ENCODE results near the gene ACVR1. TPM values are rescaled to one million over a fixed set of nuclear protein-coding genes. Genes with fewer than 3 reads are reported as not detected.

Gene ACVR1
- total RNA-seq, 1 donor from 2014 or later = 29.9 TPM

- TF ChIP-seq CTCF (IDR thresholded peaks at IDR 0.05; ENCODE audit: unreplicated experiment) = no peak
- Mint-ChIP-seq H3K4me1 (ENCODE audit: unreplicated experiment) (peaks cover 5% of the 10 kb centered on the region), H3K27ac (ENCODE audit: unreplicated experiment) (no peak overlapping the region), H3K36me3 (ENCODE audit: low read depth, unreplicated experiment) (no peaks in the 10 kb centered on the region), H3K4me3 (ENCODE audit: unreplicated experiment) (no peak overlapping the region), H3K9me3 (ENCODE audit: unreplicated experiment) (no peaks in the 10 kb centered on the region), H3K27me3 (ENCODE audit: unreplicated experiment) (peaks cover 5% of the 10 kb centered on the region)
- DNase-seq (ENCODE audit: low spot score) = no peak
Measured at GRCh38 chr2:157849591-157849990, 26.5 kb downstream of the ACVR1 start.

DNA sequence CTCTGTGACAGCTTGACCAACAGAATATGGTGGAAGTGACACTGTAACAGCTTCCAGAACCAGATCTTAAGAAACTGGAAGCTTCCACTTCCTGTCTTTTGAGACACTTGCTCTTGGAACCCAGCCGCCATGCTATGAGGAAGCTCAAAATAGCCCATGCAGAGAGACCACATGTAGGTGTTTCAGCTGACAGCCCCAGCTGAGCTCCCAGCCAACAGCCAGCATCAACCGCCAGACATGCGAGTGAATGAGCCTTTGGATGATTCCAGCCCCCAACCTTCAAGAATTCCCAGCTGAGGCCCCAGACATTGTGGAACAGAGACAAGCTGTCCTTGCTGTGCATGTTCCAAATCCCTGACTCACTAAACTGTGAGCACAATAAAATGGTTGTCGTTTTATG, 27.9 kb downstream of the ACVR1 start:
- no peaks in the 10 kb centered on the region for H3K9me3 Mint-ChIP-seq (ENCODE audit: unreplicated experiment)
- H3K4me1 Mint-ChIP-seq (ENCODE audit: unreplicated experiment) = peaks cover 5% of the 10 kb centered on the region
- TF ChIP-seq CTCF (IDR thresholded peaks at IDR 0.05; ENCODE audit: unreplicated experiment) = no peak

GRCh38 chr2:157845081-157845480, 31.0 kb downstream of the ACVR1 start:
- Mint-ChIP-seq H3K4me1 (ENCODE audit: unreplicated experiment) (peaks cover 5% of the 10 kb centered on the region), H3K36me3 (ENCODE audit: low read depth, unreplicated experiment) (no peaks in the 10 kb centered on the region), H3K9me3 (ENCODE audit: unreplicated experiment) (no peaks in the 10 kb centered on the region), H3K27ac (ENCODE audit: unreplicated experiment) (no peak overlapping the region), H3K27me3 (ENCODE audit: unreplicated experiment) (peaks cover 5% of the 10 kb centered on the region), H3K4me3 (ENCODE audit: unreplicated experiment) (no peak overlapping the region)
- no peak for DNase-seq (ENCODE audit: low spot score)
- no peak for TF ChIP-seq CTCF (IDR thresholded peaks at IDR 0.05; ENCODE audit: unreplicated experiment)

More for the DNA sequence above, 27.9 kb downstream of the ACVR1 start:
- no peak overlapping the region for H3K27ac Mint-ChIP-seq (ENCODE audit: unreplicated experiment)
- H3K36me3 Mint-ChIP-seq (ENCODE audit: low read depth, unreplicated experiment) = no peaks in the 10 kb centered on the region
- no peak overlapping the region for H3K4me3 Mint-ChIP-seq (ENCODE audit: unreplicated experiment)
- H3K27me3 Mint-ChIP-seq (ENCODE audit: unreplicated experiment) = peaks cover 5% of the 10 kb centered on the region
- DNase-seq (ENCODE audit: low spot score) = no peak

- no peak overlapping the region for H3K4me3 Mint-ChIP-seq (ENCODE audit: unreplicated experiment)
- H3K36me3 Mint-ChIP-seq (ENCODE audit: low read depth, unreplicated experiment) = no peaks in the 10 kb centered on the region
- DNase-seq (ENCODE audit: low spot score) = no peak
- H3K9me3 Mint-ChIP-seq (ENCODE audit: unreplicated experiment) = no peaks in the 10 kb centered on the region
- peaks cover 6% of the 10 kb centered on the region for H3K27me3 Mint-ChIP-seq (ENCODE audit: unreplicated experiment)
- TF ChIP-seq CTCF (IDR thresholded peaks at IDR 0.05; ENCODE audit: unreplicated experiment) = no peak
- H3K27ac Mint-ChIP-seq (ENCODE audit: unreplicated experiment) = no peak overlapping the region
- peaks cover 13% of the 10 kb centered on the region for H3K4me1 Mint-ChIP-seq (ENCODE audit: unreplicated experiment)
Measured at GRCh38 chr2:157843935-157844334, 32.2 kb downstream of the ACVR1 start.

GRCh38 chr2:157843081-157843480, 33.0 kb downstream of the ACVR1 start:
- Mint-ChIP-seq H3K4me1 (ENCODE audit: unreplicated experiment) (peaks cover 21% of the 10 kb centered on the region), H3K27me3 (ENCODE audit: unreplicated experiment) (peaks cover 6% of the 10 kb centered on the region), H3K36me3 (ENCODE audit: low read depth, unreplicated experiment) (no peaks in the 10 kb centered on the region), H3K9me3 (ENCODE audit: unreplicated experiment) (no peaks in the 10 kb centered on the region), H3K27ac (ENCODE audit: unreplicated experiment) (no peak overlapping the region), H3K4me3 (ENCODE audit: unreplicated experiment) (no peak overlapping the region)
- DNase-seq (ENCODE audit: low spot score) = no peak
- TF ChIP-seq CTCF (IDR thresholded peaks at IDR 0.05; ENCODE audit: unreplicated experiment) = no peak
